ENCODE data around the gene KIAA0753. TPM values are rescaled to one million over a fixed set of nuclear protein-coding genes. Genes with fewer than 3 reads are reported as not detected.
"Not testable (repeated sequence)": the region's sequence is repeated elsewhere in the genome, so short reads cannot be mapped to it uniquely, and the experiment has no call there.

KIAA0753 gene
- total RNA-seq, 1 experiment from 2014 or later: 14.7 TPM

DNA sequence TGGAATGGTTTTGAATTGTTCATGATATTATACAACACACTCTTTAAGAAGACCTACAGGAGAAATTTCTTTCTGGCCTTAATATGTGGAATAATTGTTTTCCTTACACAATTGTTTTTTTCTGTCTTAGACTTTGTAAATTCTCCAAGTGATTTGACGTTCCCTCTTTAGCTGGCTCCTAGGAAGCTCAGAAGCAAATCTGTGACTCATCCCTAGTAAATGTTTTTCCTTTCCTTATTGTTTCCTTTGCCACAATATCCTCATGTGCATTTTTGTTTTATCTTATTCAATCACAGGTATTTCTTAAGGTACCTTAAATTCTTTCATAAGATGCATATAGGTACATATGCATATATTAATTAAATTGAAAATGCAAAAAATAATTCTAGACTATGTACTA, 13.5 kb downstream of the KIAA0753 start:
- Histone ChIP-seq H3K27ac (peak overlapping the region; percentile 77), H3K4me3 (no peak overlapping the region), H3K27me3 (replicated peaks) (no peaks in the 10 kb centered on the region), H3K9me3 (replicated peaks) (no peaks in the 10 kb centered on the region), H3K4me1 (replicated peaks) (peaks cover 30% of the 10 kb centered on the region), H3K36me3 (peaks cover 70% of the 10 kb centered on the region)
- DNase-seq (ENCODE audit: low read depth in 1 of 2, low spot score in 2 of 2): no peak

DNA sequence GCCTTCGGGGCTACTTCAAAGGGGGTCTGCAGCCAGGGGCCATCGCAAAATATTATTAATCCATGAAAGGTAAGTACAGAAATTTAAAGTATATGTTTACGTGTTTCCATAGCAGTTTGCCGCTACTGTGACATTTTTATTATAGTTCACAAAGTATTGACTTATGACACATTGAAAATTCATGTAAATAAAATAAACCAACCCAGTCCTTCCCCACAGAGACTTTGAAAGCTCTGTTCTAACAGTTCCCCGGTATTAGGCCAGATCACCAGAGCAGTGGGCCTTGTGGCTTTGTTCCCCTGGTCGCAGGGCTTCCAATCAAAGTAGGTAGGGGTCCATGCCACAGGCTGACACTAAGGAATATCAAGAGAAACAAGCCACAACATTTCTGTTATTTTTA, 13.9 kb downstream of the KIAA0753 start:
- Histone ChIP-seq H3K9me3 (replicated peaks) (no peaks in the 10 kb centered on the region), H3K27ac (peak overlapping the region; percentile 77), H3K36me3 (peaks cover 71% of the 10 kb centered on the region), H3K4me1 (replicated peaks) (peaks cover 30% of the 10 kb centered on the region), H3K27me3 (replicated peaks) (no peaks in the 10 kb centered on the region), H3K4me3 (no peak overlapping the region)
- peak in 1 of 2 experiments; percentile 30 for DNase-seq (ENCODE audit: low read depth in 1 of 2, low spot score in 2 of 2)

DNA sequence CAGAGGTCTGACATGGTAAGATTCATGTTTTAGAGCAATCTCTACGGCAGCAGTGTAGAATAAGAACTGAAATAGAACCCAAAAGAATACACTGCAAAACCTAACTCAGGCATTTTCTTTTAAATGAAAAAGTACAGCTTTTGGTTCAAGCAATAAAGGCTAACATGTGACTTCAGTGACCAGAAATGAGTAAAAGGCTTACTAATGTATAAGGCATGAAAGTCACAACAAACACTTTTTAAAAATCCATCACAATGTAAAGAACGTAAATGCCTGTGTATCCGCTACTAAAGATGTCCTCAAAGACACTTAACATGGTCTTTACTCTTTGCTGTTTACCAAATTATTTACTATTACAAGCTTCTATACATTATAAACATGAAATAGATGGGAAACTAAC, 16.6 kb downstream of the KIAA0753 start:
- H3K36me3 ChIP-seq: peaks cover 75% of the 10 kb centered on the region
- peaks cover 30% of the 10 kb centered on the region for H3K4me1 ChIP-seq (replicated peaks)
- no peak for DNase-seq (ENCODE audit: low read depth in 1 of 2, low spot score in 2 of 2)
- no peak overlapping the region for H3K4me3 ChIP-seq
- no peak overlapping the region for H3K27ac ChIP-seq
- no peaks in the 10 kb centered on the region for H3K9me3 ChIP-seq (replicated peaks)
- no peaks in the 10 kb centered on the region for H3K27me3 ChIP-seq (replicated peaks)

DNA sequence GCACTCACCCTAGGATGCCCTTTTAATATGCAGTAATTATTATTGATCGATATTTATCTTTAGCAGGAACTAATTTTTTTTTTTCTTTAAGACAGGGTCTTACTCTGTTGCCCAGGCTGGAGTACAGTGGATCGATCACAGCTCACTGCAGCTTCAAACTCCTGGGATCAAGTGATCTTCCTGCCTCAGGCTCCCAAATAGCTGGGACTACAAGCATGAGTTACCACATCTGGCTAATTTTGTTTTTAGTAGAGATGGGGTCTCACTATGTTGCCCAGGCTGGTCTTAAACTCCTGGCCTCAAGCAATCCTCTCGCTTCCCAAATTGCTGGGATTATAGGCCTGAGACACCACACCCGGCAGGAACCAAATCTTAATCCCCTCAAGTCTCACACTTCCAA, 29.3 kb downstream of the KIAA0753 start:
- Histone ChIP-seq H3K9me3 (replicated peaks) (no peaks in the 10 kb centered on the region), H3K27me3 (replicated peaks) (no peaks in the 10 kb centered on the region), H3K4me1 (replicated peaks) (peaks cover 18% of the 10 kb centered on the region), H3K27ac (no peak overlapping the region), H3K4me3 (no peak overlapping the region), H3K36me3 (peaks cover 63% of the 10 kb centered on the region)
- no peak for DNase-seq (ENCODE audit: low read depth in 1 of 2, low spot score in 2 of 2)

DNA sequence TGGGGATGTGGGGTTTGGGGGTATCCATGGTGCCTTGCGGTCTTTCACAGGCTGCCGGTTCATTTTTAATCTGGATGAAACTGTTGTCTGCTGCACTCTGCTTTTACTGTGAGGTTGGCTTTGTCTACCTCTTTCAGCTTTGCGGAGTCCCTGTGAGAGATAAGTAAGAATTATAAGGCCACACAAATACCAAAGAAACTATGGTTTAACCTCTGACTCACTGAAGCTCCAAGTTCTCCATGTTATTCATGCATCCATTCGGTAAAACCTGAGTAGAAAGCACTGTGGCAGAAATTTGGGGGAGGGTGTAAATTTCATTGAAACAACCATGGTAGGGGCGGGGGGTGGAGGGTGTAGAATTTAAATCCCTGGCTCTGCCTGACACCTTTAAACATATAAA, 30.5 kb downstream of the KIAA0753 start:
- peaks cover 18% of the 10 kb centered on the region for H3K4me1 ChIP-seq (replicated peaks)
- no peak overlapping the region for H3K27ac ChIP-seq
- no peak for DNase-seq (ENCODE audit: low read depth in 1 of 2, low spot score in 2 of 2)
- no peak overlapping the region for H3K4me3 ChIP-seq
- no peaks in the 10 kb centered on the region for H3K9me3 ChIP-seq (replicated peaks)
- no peaks in the 10 kb centered on the region for H3K27me3 ChIP-seq (replicated peaks)
- peaks cover 69% of the 10 kb centered on the region for H3K36me3 ChIP-seq

DNA sequence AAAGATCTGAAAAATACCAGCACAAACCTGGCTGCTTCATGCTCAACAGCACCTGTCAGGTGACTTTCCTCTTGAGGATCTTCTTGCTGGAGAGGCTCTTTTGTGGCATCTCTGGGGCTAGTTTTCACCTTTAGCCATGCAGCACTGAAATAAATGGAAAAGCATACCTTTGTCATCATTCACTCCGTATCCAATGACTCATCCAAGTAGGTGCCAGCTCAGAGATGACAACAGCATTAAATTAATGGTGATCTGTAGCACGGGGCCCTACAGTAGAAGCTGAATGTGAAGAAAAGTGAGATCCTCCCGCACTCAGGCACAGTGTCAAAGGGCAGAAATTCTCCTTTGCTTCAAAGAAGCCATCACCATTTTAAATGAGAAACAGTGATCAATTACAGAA, 32.2 kb downstream of the KIAA0753 start:
- H3K27me3 ChIP-seq (replicated peaks): no peaks in the 10 kb centered on the region
- H3K36me3 ChIP-seq: peaks cover 62% of the 10 kb centered on the region
- no peak overlapping the region for H3K4me3 ChIP-seq
- H3K9me3 ChIP-seq (replicated peaks): no peaks in the 10 kb centered on the region
- DNase-seq (ENCODE audit: low read depth in 1 of 2, low spot score in 2 of 2): no peak
- H3K4me1 ChIP-seq (replicated peaks): peaks cover 13% of the 10 kb centered on the region
- H3K27ac ChIP-seq: no peak overlapping the region

DNA sequence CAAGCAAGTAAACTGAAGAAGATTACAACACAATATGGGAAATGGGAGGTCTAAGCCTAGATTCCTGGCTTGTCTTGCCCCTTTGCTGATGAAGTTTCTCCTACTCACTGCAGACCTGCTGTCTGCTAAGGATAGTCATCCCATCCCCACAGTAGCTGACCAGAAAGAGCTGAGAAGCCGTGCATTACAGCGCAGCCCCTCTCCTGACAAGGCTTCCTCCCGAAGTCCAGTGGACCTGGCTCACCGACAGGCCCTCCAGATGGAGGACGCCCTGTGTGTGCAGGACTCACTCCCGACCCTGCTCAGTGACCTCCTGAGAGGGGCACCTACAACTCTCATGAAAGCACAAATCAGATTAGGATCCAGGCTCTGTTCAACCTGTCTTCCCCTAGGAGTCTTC, 35.4 kb downstream of the KIAA0753 start:
- Histone ChIP-seq H3K9me3 (replicated peaks) (no peaks in the 10 kb centered on the region), H3K27me3 (replicated peaks) (no peaks in the 10 kb centered on the region), H3K27ac (no peak overlapping the region), H3K36me3 (peaks cover 78% of the 10 kb centered on the region), H3K4me1 (replicated peaks) (peaks cover 17% of the 10 kb centered on the region), H3K4me3 (no peak overlapping the region)
- DNase-seq (ENCODE audit: low read depth in 1 of 2, low spot score in 2 of 2): no peak

DNA sequence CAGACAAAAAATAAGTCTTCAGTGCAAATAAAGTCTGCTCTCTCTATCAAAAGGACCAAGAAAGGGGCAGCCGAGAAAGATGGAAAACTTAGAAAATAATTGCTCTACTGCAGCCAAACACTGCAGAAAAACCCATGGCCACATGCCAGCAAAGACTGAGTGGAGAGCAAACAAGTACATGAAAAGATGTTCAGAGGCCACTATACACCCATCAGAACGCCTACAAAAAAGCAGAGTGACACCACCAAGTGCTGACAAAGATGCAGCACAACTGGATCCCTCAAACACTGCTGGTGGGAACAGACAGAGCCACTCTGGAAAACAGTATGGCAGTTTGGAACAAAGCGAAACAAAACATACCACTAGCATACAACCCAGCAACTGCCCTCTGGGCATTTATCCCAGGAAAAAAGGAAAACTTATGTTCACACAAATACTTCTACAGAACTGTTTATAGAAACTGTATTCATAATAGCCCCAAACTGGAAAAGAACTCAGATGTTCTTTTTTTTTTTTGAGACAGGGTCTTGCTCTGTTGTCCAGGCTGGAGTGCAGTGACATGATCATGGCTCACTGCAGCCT, 36.7 kb downstream of the KIAA0753 start:
- no peaks in the 10 kb centered on the region for H3K9me3 ChIP-seq (replicated peaks)
- peaks cover 30% of the 10 kb centered on the region for H3K4me1 ChIP-seq (replicated peaks)
- H3K36me3 ChIP-seq: peaks cover 76% of the 10 kb centered on the region
- H3K27me3 ChIP-seq (replicated peaks): no peaks in the 10 kb centered on the region
- peak in 1 of 2 experiments; percentile 31 for DNase-seq (ENCODE audit: low read depth in 1 of 2, low spot score in 2 of 2)
- H3K27ac ChIP-seq: no peak overlapping the region; the same call in 1 of the 2 replicates
- no peak overlapping the region for H3K4me3 ChIP-seq

DNA sequence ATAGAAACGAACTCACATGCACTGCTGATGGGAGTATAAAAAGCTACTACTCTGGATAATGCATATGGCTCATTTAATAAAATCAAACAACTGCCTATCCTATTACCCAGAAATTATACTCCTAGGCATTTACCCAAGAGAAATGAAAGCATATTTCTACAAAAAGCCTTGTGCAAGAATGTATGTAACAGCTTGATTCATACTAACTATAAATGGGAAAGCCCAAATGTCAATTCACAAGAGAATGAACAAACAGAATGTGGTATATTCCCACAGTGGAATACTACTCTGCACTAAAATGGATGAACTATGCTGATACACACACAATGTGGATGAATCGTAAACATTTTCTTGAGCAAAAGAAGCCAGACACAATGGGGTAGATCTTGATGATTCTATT, 38.4 kb downstream of the KIAA0753 start:
- H3K27me3 ChIP-seq (replicated peaks): no peaks in the 10 kb centered on the region
- peaks cover 65% of the 10 kb centered on the region for H3K36me3 ChIP-seq
- no peak for DNase-seq (ENCODE audit: low read depth in 1 of 2, low spot score in 2 of 2)
- no peak overlapping the region for H3K27ac ChIP-seq
- peaks cover 39% of the 10 kb centered on the region for H3K4me1 ChIP-seq (replicated peaks)
- H3K4me3 ChIP-seq: no peak overlapping the region
- H3K9me3 ChIP-seq (replicated peaks): no peaks in the 10 kb centered on the region

DNA sequence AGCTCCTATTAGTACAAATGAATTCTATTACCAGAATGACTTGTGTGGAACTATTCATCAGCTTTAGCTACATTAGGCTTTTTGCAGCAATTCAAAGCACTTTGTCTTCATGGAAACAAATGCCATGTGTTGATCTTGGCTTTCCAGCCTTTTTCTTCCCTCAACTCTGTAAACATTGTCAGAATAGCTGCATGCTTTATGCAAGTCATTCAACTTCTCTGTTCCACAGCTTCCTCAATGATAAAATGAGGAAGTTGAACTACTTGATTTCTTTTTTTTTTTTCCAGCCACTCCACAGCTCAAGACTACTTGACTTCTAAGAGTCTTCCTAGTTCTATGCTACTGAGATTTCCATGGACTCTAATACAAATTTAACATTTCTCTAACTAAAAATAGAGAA, 41.1 kb downstream of the KIAA0753 start:
- Histone ChIP-seq H3K4me1 (replicated peaks) (peaks cover 39% of the 10 kb centered on the region), H3K4me3 (no peak overlapping the region), H3K27me3 (replicated peaks) (no peaks in the 10 kb centered on the region), H3K27ac (peak overlapping the region; percentile 39), H3K36me3 (peaks cover 63% of the 10 kb centered on the region), H3K9me3 (replicated peaks) (no peaks in the 10 kb centered on the region)
- DNase-seq (ENCODE audit: low read depth in 1 of 2, low spot score in 2 of 2): peak in 1 of 2 experiments; percentile 36

DNA sequence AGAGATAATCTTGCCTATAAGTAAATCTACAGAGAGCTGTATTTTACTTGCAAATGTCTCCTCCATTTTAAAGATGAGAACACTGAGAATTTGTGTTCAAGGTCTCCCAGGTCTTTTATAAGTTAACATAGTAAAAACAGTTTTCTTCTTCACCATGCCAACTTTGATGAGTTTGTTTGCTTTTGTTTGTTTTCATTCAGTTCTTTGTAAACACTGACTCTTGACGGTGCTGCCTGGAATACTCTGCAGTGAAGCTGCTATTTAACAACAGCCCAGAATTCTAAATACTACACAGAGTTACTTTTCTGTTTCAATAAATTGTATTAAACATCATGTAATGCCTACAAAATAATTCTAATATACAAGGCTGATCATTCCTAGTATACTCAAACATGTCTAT, 42.8 kb downstream of the KIAA0753 start:
- no peaks in the 10 kb centered on the region for H3K9me3 ChIP-seq (replicated peaks)
- H3K27ac ChIP-seq: peak overlapping the region; percentile 29; the same call in 1 of the 2 replicates
- peaks cover 68% of the 10 kb centered on the region for H3K36me3 ChIP-seq
- DNase-seq (ENCODE audit: low read depth in 1 of 2, low spot score in 2 of 2): no peak
- peaks cover 32% of the 10 kb centered on the region for H3K4me1 ChIP-seq (replicated peaks)
- no peaks in the 10 kb centered on the region for H3K27me3 ChIP-seq (replicated peaks)
- no peak overlapping the region for H3K4me3 ChIP-seq

DNA sequence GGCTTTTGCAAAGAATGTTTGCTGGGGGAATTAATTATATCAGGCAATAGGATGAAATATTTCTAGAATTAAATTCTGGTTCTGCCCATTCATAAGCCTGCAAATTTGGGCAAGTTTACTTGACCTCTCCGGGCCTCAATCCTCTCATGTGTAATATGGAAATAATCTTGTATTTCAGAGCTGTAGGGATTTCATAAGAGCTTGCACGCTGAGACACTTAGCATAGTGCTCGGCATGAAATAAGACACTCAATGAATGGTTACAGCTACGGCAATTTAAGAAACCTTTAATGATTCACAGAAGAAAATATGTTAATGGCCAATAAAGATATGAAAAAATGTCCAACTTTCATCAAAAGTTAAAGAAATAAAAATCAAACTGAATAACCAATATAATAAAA, 43.6 kb downstream of the KIAA0753 start:
- DNase-seq (ENCODE audit: low read depth in 1 of 2, low spot score in 2 of 2): no peak
- H3K4me1 ChIP-seq (replicated peaks): peaks cover 40% of the 10 kb centered on the region
- H3K9me3 ChIP-seq (replicated peaks): no peaks in the 10 kb centered on the region
- H3K4me3 ChIP-seq: no peak overlapping the region
- H3K36me3 ChIP-seq: peaks cover 61% of the 10 kb centered on the region
- H3K27me3 ChIP-seq (replicated peaks): no peaks in the 10 kb centered on the region
- H3K27ac ChIP-seq: no peak overlapping the region

DNA sequence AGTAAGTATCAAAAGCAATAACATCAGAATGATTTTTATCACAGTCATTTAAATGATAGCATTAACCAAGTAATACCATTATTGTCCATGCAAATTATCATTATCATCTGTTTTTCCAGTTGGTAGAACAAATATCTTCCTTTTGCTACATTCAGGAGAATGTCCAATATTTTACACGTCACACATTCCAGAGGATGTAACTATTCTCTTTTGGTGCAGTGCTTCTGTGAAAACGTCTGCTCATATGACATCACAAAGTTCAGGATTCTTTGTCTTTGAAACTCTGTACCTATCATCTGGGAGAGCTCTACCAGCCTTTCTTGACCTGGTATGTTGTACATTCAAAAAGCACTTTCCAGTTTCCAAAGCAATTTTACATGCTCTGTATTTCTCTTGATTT, 44.0 kb downstream of the KIAA0753 start:
- H3K4me1 ChIP-seq (replicated peaks): peaks cover 44% of the 10 kb centered on the region
- H3K27me3 ChIP-seq (replicated peaks): no peaks in the 10 kb centered on the region
- DNase-seq (ENCODE audit: low read depth in 1 of 2, low spot score in 2 of 2): no peak
- H3K9me3 ChIP-seq (replicated peaks): no peaks in the 10 kb centered on the region
- H3K4me3 ChIP-seq: no peak overlapping the region
- no peak overlapping the region for H3K27ac ChIP-seq
- H3K36me3 ChIP-seq: peaks cover 58% of the 10 kb centered on the region

DNA sequence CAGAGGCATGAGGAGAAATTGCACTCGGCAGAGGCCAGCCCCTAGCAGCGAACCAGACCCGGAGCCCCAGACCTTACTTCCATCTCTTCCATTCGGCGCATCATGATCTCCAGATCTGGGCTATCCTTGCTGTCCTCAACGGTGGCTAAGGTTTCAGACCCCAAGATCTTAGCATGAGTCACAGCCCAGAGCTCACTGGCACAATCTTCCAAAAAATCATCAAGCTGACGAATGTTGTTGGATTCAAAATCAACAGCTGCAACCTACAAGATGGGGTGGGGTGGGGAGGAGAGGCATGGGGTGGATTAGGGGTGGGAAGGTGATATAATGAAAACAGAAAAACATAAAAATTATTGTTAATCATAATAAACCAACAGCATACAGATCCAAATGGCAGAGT, 44.4 kb downstream of the KIAA0753 start:
- H3K27ac ChIP-seq: no peak overlapping the region
- H3K27me3 ChIP-seq (replicated peaks): no peaks in the 10 kb centered on the region
- H3K9me3 ChIP-seq (replicated peaks): no peaks in the 10 kb centered on the region
- peaks cover 54% of the 10 kb centered on the region for H3K36me3 ChIP-seq
- no peak for DNase-seq (ENCODE audit: low read depth in 1 of 2, low spot score in 2 of 2)
- peaks cover 48% of the 10 kb centered on the region for H3K4me1 ChIP-seq (replicated peaks)
- H3K4me3 ChIP-seq: no peak overlapping the region

DNA sequence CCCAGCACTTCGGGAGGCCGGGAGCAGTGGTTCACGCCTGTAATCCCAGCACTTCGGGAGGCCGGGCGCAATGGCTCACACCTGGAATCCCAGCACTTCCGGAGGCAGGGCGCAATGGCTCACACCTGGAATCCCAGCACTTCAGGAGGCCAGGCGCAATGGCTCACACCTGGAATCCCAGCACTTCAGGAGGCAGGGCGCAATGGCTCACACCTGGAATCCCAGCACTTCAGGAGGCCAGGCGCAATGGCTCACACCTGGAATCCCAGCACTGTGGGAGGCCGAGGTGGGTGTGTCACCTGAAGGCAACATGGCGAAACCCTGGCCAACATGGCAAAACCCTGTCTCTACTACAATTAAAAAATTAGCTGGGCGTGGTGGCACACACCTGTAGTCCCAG, 47.1 kb downstream of the KIAA0753 start:
- Histone ChIP-seq H3K36me3 (peaks cover 57% of the 10 kb centered on the region), H3K4me1 (replicated peaks) (peaks cover 30% of the 10 kb centered on the region)
- not testable (repeated sequence) for H3K27me3 ChIP-seq (replicated peaks); H3K9me3 ChIP-seq (replicated peaks); DNase-seq (ENCODE audit: low read depth in 1 of 2, low spot score in 2 of 2); H3K27ac ChIP-seq; H3K4me3 ChIP-seq

Data from SJSA1 (cell line).